Activated T-helper 1 cell treated with anti-CD3 and anti-CD28 coated beads, Interleukin-12 subunit alpha, Interleukin-12 subunit beta, Interleukin-2, Interleukin-4 antibody, amounts not matched to agents 30 ng/mL and 10 ng/mL and 1 ng/mL, durations not matched to agents 14 hours and 24 hours and 36 hours (primary cell): ENCODE measurements around the gene RASGEF1C. TPM values are rescaled to one million over a fixed set of nuclear protein-coding genes. Genes with fewer than 3 reads are reported as not detected.
A peak's percentile ranks its signal among the peaks of the same experiment; 100 is the strongest.

Experiments used
- DNase-seq: peaks from one replicate; pipeline ENCODE4 v3.0.0; 2021; ENCODE audit warnings: low spot score
- H3K27ac Mint-ChIP-seq: one replicate; pipeline ENCODE4 v1.8.0; 2021; ENCODE audit warnings: mild to moderate bottlenecking, mixed read lengths
- H3K27me3 Mint-ChIP-seq: one replicate; pipeline ENCODE4 v1.8.0; 2022; ENCODE audit warnings: mild to moderate bottlenecking, moderate library complexity, mixed read lengths; ENCODE audit not compliant: insufficient read depth
- H3K36me3 Mint-ChIP-seq: one replicate; pipeline ENCODE4 v1.8.0; 2021; ENCODE audit warnings: low read depth, mixed read lengths
- H3K4me1 Mint-ChIP-seq: one replicate; pipeline ENCODE4 v1.8.0; 2021; ENCODE audit warnings: low read depth, mixed read lengths
- H3K4me3 Mint-ChIP-seq: one replicate; pipeline ENCODE4 v1.8.0; 2021; ENCODE audit warnings: mild to moderate bottlenecking, moderate library complexity, mixed read lengths
- H3K9me3 Mint-ChIP-seq: one replicate; pipeline ENCODE4 v1.8.0; 2021; ENCODE audit warnings: mixed read lengths
- intact Hi-C: fragments of 100-400 bp; cut with micrococcal nuclease; formaldehyde crosslinking; loops from one replicate; pipeline ENCODE4 v1.15.1; 2024
- total RNA-seq: library from RNA; stranded (reverse); gene quantifications from 2 replicates; pipeline ENCODE4 v1.2.3, GENCODE V29; 2022

Gene RASGEF1C
- total RNA-seq, result not detected in 2 replicates

DNA sequence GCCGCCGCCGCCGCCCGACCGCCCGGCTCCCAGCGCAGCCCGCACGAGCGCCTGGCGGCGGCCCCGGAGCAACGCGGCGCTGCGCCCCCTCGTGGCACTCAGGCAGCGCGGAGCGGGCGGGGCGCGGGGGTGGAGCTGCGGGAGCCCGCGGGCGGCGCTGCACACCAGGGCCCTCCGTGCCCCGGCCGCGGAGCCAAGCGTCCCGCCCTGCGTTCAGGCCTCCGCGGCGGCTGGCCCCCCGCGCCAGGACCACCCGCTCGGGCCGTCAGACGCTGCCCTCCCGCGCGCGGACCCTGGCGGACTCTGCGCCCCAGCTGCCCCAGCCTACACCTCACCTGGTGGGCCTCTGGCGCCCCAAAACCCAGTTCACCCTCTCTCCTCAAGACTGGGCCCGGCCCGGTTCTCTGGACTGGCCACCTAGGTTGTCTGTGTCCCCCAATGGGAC is at the start of gene RASGEF1C:
TSS of gene RASGEF1C (minus strand) at position 75 of the 445 bp plus-strand sequence. CDS start 71,159 bp downstream, outside the sequence.
- intact Hi-C loops, result loop anchor here (2.0 kb wide), 2 partner anchors 82 to 84 kb away; partner anchors contain the start of gene MAPK9
- Mint-ChIP-seq H3K4me3 (peak within 1 kb of the TSS; percentile 45), H3K27me3 (peaks cover 26% of the 10 kb centered on the region), H3K36me3 (no peaks in the 10 kb centered on the region), H3K4me1 (peaks cover 9% of the 10 kb centered on the region), H3K9me3 (peaks cover 7% of the 10 kb centered on the region), H3K27ac (no peak within 1 kb of the TSS)
- DNase-seq, result peak; percentile 50

DNA sequence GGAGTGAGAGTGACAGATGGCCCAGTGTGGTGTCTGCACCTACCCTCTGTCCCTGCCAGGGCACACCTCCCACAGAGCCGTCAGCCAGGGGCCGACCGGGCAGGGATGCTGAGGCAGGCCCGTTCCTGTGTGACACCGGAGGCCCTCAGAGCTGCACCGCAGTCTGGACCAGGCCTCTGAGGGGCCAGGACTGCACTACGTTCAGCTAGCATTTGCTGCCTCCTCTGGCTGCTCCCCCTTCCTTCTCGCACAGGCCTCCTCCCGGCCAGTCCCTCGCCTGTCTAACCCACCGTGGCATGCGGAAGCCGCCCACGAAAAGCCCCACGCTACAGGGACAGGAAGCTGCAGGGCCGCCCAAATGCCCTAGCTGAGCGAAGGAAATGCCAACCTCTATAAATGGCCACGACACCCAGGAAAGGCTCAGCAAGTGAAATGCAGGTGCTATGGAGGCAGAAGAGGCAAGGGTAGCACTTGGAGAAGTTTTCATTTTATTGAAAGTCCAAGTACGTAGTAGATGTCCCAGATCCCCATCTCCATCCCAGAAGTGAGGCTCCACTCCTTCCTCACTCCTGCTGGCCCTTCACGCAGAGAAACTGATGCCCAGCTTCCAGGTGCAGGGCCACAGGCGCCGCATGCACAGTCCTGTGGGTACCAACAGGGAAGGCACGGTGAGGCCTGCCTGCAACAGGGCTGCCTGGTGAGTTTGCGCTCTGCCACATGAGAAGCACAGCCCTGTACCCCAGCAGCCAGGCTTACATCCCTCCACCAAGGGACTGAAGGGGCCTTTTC is 44.2 kb upstream of the RASGEF1C start:
- Mint-ChIP-seq H3K36me3 (peaks cover 52% of the 10 kb centered on the region), H3K4me1 (no peaks in the 10 kb centered on the region), H3K27me3 (no peaks in the 10 kb centered on the region), H3K4me3 (no peak overlapping the region), H3K9me3 (peaks cover 86% of the 10 kb centered on the region), H3K27ac (no peak overlapping the region)
- intact Hi-C loops, result no loop called here
- no peak for DNase-seq

DNA sequence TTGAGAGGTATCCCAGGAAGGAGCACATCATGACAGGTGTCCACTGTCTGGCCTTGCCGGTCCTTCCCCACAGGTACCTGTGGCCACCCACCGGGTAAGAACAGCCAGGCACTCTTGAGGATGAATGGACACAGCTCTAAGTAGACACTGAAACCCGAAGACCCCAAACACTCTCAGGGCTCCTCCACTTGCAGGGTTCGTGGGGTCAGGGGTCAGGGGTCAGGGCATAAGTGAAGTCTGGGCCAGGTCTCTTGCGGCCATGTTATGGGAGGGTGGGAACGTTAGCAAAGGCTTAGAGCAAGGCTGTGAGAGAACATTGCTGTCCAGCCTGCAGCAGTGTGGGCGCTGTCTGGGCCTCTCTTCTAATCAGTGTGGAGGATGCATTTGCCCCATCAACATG is 42.9 kb upstream of the RASGEF1C start:
- peaks cover 56% of the 10 kb centered on the region for H3K36me3 Mint-ChIP-seq
- H3K4me1 Mint-ChIP-seq, result no peaks in the 10 kb centered on the region
- no peaks in the 10 kb centered on the region for H3K27me3 Mint-ChIP-seq
- H3K27ac Mint-ChIP-seq, result no peak overlapping the region
- intact Hi-C loops, result no loop called here
- H3K4me3 Mint-ChIP-seq, result no peak overlapping the region
- peaks cover 87% of the 10 kb centered on the region for H3K9me3 Mint-ChIP-seq
- no peak for DNase-seq

DNA sequence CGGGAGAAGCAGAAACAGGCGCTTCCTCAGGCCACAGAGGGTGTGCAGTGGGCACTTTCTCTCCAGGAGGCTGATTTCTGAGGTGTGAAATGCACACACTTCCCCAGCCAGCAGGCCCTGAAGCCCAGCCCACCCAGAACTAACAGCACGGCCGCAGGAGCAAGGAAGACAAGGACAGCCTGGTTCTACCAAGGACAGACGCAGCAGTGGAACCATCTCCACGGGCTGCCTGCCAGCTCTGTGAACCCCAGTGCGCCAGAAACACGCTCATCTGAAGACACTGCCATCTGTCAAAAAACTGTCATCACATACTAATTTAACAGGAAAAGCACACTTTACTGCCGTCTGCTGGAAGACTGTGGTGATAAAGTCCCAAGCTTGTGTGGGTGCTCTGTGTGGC is 42.1 kb upstream of the RASGEF1C start:
- Mint-ChIP-seq H3K4me3 (no peak overlapping the region), H3K4me1 (no peaks in the 10 kb centered on the region), H3K27me3 (no peaks in the 10 kb centered on the region), H3K9me3 (peaks cover 88% of the 10 kb centered on the region), H3K27ac (no peak overlapping the region), H3K36me3 (peaks cover 60% of the 10 kb centered on the region)
- intact Hi-C loops, result no loop called here
- DNase-seq, result no peak

DNA sequence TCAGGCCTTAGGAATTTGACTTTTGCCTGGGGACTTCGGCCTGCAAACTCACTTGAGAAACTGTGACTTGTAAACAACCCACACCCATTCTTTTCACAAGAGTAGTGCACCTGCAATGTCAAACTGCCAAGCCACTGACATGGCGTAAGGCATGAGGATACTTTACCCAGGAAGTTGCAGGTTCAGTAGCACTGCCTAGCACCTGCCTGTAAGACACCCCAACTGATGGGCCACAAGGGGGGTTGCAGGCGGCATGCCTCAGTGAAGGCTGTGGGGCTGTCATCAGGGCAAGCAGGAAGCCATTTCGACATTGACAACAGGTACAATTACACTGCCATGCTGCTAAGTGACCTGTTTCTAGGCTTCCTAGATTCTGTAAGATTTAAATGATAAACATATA is 41.3 kb upstream of the RASGEF1C start:
- H3K27me3 Mint-ChIP-seq, result no peaks in the 10 kb centered on the region
- H3K4me1 Mint-ChIP-seq, result no peaks in the 10 kb centered on the region
- intact Hi-C loops, result no loop called here
- no peak for DNase-seq
- peaks cover 59% of the 10 kb centered on the region for H3K36me3 Mint-ChIP-seq
- no peak overlapping the region for H3K27ac Mint-ChIP-seq
- peaks cover 82% of the 10 kb centered on the region for H3K9me3 Mint-ChIP-seq
- H3K4me3 Mint-ChIP-seq, result no peak overlapping the region

DNA sequence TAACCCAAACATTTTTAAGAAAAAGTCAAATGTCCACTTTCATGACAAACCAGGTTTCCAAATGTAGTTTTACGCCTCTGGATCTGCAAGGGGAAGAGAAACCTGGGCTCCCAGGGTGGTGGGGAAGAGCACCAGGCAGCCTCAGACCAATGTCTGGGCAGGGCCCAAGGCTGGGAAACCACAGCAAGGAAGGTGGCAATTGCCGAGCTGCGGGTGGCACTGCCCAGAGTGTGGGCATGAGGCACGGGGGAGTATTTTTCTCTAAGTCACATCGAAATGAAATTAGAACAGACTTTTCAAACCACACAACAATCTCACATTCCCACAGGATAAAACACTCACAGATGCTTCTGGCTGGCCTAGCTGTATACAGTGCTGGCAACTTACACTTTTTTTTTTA is 32.6 kb upstream of the RASGEF1C start:
- Mint-ChIP-seq H3K4me1 (no peaks in the 10 kb centered on the region), H3K27ac (no peak overlapping the region), H3K27me3 (no peaks in the 10 kb centered on the region), H3K9me3 (peaks cover 45% of the 10 kb centered on the region), H3K4me3 (no peak overlapping the region), H3K36me3 (peaks cover 73% of the 10 kb centered on the region)
- DNase-seq, result no peak
- intact Hi-C loops, result no loop called here

DNA sequence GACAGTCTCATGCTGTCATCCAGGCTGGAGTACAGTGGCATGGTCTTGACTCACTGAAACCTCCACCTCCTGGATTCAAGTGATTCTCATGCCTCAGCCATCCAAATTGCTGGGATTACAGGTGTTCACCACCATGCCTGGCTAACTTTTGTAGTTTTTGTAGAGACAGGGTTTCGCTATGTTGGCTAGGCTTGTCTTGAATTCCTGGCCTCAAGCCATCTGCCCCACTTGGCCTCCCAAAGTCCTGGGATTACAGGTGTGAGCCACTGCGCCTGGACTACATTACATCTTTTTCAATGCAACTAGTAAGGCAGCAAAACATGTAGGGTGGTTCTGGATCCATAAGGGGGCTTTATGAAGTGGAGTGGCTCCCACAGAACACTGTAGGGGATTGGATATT is 29.6 kb upstream of the RASGEF1C start:
- H3K36me3 Mint-ChIP-seq, result peaks cover 80% of the 10 kb centered on the region
- H3K4me3 Mint-ChIP-seq, result no peak overlapping the region
- peaks cover 33% of the 10 kb centered on the region for H3K9me3 Mint-ChIP-seq

DNA sequence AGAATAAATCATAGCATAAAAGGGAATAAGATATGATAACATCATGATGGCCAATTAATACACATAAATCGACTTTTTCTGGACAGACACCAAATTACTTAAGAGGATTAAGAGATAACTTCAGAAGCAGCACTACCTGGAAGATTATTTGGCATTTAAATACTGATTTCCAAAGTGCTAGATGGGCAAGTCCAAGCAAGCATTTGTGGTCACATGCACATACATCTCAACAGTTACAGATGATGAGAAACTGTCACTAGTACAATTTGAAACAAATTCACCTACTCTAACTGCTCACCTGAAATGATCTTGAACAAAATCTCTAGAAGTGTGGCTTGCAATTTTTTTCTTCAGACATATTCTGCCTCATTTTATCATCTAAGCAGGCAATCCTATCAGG is 26.8 kb upstream of the RASGEF1C start:
- no peak for DNase-seq
- Mint-ChIP-seq H3K4me3 (no peak overlapping the region), H3K9me3 (peaks cover 26% of the 10 kb centered on the region), H3K27ac (no peak overlapping the region), H3K27me3 (no peaks in the 10 kb centered on the region), H3K4me1 (no peaks in the 10 kb centered on the region), H3K36me3 (peaks cover 65% of the 10 kb centered on the region)
- intact Hi-C loops, result no loop called here

More for the DNA sequence above, 29.6 kb upstream of the RASGEF1C start:
- DNase-seq, result no peak
- intact Hi-C loops, result no loop called here
- H3K27me3 Mint-ChIP-seq, result no peaks in the 10 kb centered on the region
- no peaks in the 10 kb centered on the region for H3K4me1 Mint-ChIP-seq
- no peak overlapping the region for H3K27ac Mint-ChIP-seq

DNA sequence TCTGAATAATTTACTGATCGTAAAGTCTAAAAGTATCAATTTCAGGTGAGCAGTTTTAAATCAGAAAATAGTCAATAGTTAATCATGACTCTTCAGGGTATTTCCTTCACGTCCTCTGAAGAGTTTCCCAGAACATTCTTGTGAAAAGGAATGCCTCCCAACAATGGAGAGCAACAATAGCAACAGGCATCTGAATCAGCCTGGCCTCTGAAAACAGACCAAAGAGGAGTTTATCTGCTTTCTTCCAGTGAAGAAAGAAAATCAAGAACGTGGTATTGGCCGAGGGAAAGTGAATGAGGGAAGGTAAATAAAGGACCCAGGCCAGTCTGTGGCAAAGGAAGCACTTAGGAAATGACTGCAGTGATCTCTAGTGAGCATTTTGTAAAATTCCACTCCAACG is 26.1 kb upstream of the RASGEF1C start:
- no peak overlapping the region for H3K27ac Mint-ChIP-seq
- no peaks in the 10 kb centered on the region for H3K27me3 Mint-ChIP-seq
- peaks cover 31% of the 10 kb centered on the region for H3K9me3 Mint-ChIP-seq
- H3K4me3 Mint-ChIP-seq, result no peak overlapping the region
- no peak for DNase-seq
- H3K36me3 Mint-ChIP-seq, result peaks cover 58% of the 10 kb centered on the region
- intact Hi-C loops, result no loop called here
- no peaks in the 10 kb centered on the region for H3K4me1 Mint-ChIP-seq

DNA sequence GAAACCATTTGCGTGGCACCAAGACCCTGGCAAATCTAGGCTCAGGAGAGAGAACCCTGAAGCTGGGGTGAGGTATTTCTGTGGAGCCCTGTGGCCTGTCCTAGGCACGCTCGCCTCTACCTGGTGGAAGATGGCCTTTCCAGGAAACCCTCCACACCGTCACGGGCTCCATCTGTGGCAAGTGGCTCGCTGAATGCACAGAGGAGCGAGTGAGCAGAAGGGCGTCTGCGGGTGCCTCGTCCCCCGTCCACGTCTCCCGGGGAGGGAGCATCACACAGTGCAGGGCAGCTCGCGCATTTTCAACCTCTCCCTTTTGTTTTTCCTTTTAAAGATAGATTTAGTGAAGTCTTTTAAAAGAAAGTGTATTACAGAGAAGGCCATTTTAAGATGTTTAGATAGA is 25.3 kb upstream of the RASGEF1C start:
- no peaks in the 10 kb centered on the region for H3K4me1 Mint-ChIP-seq
- no peak for DNase-seq
- H3K36me3 Mint-ChIP-seq, result peaks cover 52% of the 10 kb centered on the region
- H3K27me3 Mint-ChIP-seq, result no peaks in the 10 kb centered on the region
- no peak overlapping the region for H3K4me3 Mint-ChIP-seq
- no peak overlapping the region for H3K27ac Mint-ChIP-seq
- H3K9me3 Mint-ChIP-seq, result peaks cover 35% of the 10 kb centered on the region
- intact Hi-C loops, result no loop called here

DNA sequence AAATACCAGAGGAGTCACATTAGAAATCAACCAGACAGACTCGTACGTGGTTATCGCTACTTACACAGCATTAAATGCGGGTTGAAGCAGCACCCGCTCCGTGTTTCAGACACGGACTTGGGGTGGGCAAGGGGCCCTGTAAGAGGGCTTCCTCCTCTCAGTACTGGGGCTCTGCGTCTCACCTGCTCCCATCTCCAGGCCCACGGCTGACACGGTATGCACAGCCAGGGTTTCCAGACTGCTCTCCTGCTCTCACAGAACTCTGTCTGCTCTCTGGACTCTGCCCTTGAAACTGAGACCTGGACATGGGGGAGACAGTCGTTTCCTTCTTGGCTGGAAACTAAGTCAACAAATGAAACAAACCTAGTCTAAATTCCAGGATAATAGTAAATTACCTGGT is 24.7 kb upstream of the RASGEF1C start:
- peaks cover 35% of the 10 kb centered on the region for H3K9me3 Mint-ChIP-seq
- no peak overlapping the region for H3K4me3 Mint-ChIP-seq
- intact Hi-C loops, result no loop called here
- peaks cover 52% of the 10 kb centered on the region for H3K36me3 Mint-ChIP-seq
- H3K4me1 Mint-ChIP-seq, result no peaks in the 10 kb centered on the region
- no peak overlapping the region for H3K27ac Mint-ChIP-seq
- DNase-seq, result no peak
- no peaks in the 10 kb centered on the region for H3K27me3 Mint-ChIP-seq

DNA sequence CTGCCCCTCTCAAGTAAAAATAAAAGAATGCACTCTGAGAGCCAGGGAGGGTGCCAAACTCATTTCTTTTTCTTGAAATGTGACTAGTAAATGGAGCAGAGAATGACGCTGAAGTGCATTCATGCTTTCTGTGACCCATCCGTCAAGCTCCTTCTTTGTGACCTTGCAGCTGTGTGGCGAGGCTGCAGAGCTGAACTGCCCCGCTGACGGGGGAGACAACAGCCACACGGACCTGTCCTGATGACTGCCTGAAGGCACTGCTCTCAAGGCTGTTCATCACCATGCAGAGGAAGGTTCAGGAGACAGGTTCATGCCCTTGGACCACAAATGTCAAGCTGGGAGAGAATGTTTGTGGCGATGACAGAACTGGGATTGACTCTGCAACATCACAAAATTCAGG is 21.0 kb upstream of the RASGEF1C start:
- Mint-ChIP-seq H3K27ac (no peak overlapping the region), H3K27me3 (no peaks in the 10 kb centered on the region), H3K36me3 (peaks cover 23% of the 10 kb centered on the region), H3K4me3 (no peak overlapping the region), H3K4me1 (no peaks in the 10 kb centered on the region), H3K9me3 (peaks cover 45% of the 10 kb centered on the region)
- no peak for DNase-seq
- intact Hi-C loops, result no loop called here

DNA sequence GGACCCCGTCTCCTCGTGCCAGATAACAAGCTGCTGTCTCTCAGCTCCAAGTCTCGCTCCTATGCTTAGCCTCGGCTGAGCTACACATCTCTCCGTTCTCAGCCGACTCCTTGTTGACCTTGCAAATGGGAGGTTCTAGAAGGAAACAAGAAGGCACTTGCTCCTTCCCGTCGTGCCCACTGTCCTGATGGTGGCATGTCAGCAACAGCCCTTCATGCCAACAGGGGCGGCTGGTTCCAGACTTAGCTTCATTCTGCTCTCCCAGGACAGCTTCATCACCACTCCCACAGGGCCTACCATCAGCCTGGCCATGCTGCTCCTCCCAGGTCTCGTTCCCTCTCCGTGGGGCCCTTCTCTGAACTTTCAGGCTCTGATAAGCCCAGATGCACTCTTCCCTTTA is 13.0 kb upstream of the RASGEF1C start:
- intact Hi-C loops, result no loop called here
- Mint-ChIP-seq H3K4me1 (no peaks in the 10 kb centered on the region), H3K36me3 (no peaks in the 10 kb centered on the region), H3K27me3 (peaks cover 3% of the 10 kb centered on the region), H3K27ac (no peak overlapping the region), H3K9me3 (peaks cover 70% of the 10 kb centered on the region), H3K4me3 (no peak overlapping the region)
- no peak for DNase-seq
